B cell (primary cell): ENCODE data around the gene MAPK8.

Source experiments
- EZH2 ChIP-seq: IDR thresholded peaks from 2 replicates; pipeline ENCODE4 v1.6.1; 2012; ENCODE audit warnings: borderline replicate concordance, low read depth, mild to moderate bottlenecking, moderate library complexity, low read length; ENCODE audit not compliant: insufficient read depth, poor library complexity, severe bottlenecking
- TF ChIP-seq, protein P1 (sequence below): fragments of 200-600 bp; IDR thresholded peaks from one replicate; pipeline ENCODE4 v1.8.0; 2022; ENCODE audit warnings: antibody characterized with exemption, mild to moderate bottlenecking

DNA sequence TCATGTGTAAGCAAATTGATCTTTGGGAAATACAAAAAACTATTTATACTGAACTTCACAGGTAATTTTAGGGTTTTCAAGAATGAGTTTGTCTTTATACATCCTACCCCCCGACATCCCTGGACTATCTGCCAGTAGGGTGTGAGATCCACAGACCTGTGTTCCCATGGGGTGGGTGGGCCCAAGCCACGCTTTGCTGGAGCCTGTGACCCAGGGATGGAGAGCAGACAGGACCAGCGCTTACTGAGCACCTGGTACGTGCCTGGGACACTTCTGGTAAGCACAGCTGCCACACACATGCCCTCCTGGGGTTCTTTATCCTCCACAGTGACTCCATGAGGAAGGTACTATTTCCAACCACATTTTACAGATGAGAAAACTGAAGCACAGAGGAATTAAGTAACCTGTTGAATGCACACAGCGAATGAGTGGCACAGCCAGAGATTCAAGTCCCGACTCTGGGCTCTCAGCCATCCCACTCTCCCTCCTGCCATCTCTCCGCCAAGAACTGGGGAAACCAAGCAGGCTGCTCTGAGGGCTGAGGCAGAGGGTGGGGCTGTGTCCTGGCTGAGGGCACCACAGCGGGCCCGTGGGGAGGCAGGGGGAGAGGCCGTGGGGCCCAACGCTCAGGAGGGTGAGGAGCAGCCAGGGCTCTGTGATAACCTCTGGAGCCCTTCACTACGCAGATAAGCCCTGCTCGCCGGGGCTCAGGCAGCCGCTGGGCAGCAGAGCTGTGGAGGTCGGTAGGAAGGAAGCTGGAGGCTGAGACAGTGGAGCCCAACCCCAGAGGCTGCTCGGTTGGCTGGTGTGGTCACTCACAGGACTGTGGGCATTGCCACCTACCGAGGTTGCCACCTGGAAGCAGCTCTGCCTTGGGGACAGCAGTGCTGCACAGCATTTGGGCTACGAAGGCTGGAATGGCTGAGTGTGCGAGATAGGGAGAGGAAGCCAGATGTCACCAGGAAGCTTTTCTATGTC lies 174.2 kb downstream of the MAPK8 start:
- TF ChIP-seq, protein P1, sequence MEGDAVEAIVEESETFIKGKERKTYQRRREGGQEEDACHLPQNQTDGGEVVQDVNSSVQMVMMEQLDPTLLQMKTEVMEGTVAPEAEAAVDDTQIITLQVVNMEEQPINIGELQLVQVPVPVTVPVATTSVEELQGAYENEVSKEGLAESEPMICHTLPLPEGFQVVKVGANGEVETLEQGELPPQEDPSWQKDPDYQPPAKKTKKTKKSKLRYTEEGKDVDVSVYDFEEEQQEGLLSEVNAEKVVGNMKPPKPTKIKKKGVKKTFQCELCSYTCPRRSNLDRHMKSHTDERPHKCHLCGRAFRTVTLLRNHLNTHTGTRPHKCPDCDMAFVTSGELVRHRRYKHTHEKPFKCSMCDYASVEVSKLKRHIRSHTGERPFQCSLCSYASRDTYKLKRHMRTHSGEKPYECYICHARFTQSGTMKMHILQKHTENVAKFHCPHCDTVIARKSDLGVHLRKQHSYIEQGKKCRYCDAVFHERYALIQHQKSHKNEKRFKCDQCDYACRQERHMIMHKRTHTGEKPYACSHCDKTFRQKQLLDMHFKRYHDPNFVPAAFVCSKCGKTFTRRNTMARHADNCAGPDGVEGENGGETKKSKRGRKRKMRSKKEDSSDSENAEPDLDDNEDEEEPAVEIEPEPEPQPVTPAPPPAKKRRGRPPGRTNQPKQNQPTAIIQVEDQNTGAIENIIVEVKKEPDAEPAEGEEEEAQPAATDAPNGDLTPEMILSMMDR, result no peak
- TF ChIP-seq EZH2, result no peak
